CD4-positive, CD25-positive, alpha-beta regulatory T cell (primary cell): Measurements from ENCODE around the gene FERMT1. TPM values are rescaled to one million over a fixed set of nuclear protein-coding genes. Genes with fewer than 3 reads are reported as not detected.
"Not testable (repeated sequence)": the region's sequence is repeated elsewhere in the genome, so short reads cannot be mapped to it uniquely, and the experiment has no call there.

Experiments used
- ATAC-seq, 2 donors: fragments of 150-1000 bp; cut with Tn5 transposase; one replicate each; pipeline ENCODE4 v1.10.0; 2021; ENCODE audit warnings: low read depth in 2 of 2, moderate number of reproducible peaks in 2 of 2, moderate library complexity in 1 of 2
- DNase-seq, 3 donors: peaks; one replicate each; pipeline versions ENCODE4 v3.0.0 to v3.0.0-alpha.2; 2012 to 2022; ENCODE audit warnings: mixed read lengths in 1 of 3
- H3K27ac ChIP-seq: one replicate; pipeline ENCODE4 v1.7.0; 2013; ENCODE audit warnings: mild to moderate bottlenecking, low read length; ENCODE audit not compliant: insufficient read depth, poor library complexity, severe bottlenecking
- H3K27me3 ChIP-seq: one replicate; pipeline ENCODE4 v1.7.0; 2013; ENCODE audit warnings: low read length; ENCODE audit not compliant: control insufficient read depth, insufficient read depth
- H3K36me3 ChIP-seq: one replicate; pipeline ENCODE4 v1.7.0; 2013; ENCODE audit warnings: mild to moderate bottlenecking, low read length, moderate library complexity; ENCODE audit not compliant: control insufficient read depth, insufficient read depth
- H3K4me1 ChIP-seq: 2 replicates; pipeline ENCODE4 v1.7.0; 2013; ENCODE audit warnings: mild to moderate bottlenecking, low read length; ENCODE audit not compliant: insufficient read depth, control insufficient read depth, poor library complexity, severe bottlenecking
- H3K4me3 ChIP-seq: one replicate; pipeline ENCODE4 v1.7.0; 2013; ENCODE audit warnings: low read depth, mild to moderate bottlenecking, low read length, moderate library complexity
- H3K9me3 ChIP-seq, 2 experiments: 1 replicate in 1 of 2; 2 replicates in 1 of 2; pipeline ENCODE4 v1.7.0; 2013; ENCODE audit warnings: low read length in 2 of 2, mild to moderate bottlenecking in 1 of 2, moderate library complexity in 1 of 2; ENCODE audit not compliant: control insufficient read depth in 2 of 2
- H3K27ac Mint-ChIP-seq, 3 donors: one replicate each; pipeline ENCODE4 v1.8.0; 2020 to 2022; ENCODE audit warnings: mild to moderate bottlenecking in 3 of 3, mixed read lengths in 3 of 3, moderate library complexity in 2 of 3
- H3K27me3 Mint-ChIP-seq: one replicate; pipeline ENCODE4 v1.8.0; 2022; ENCODE audit warnings: mild to moderate bottlenecking, mixed read lengths
- H3K36me3 Mint-ChIP-seq: one replicate; pipeline ENCODE4 v1.8.0; 2020; ENCODE audit warnings: mixed read lengths
- H3K4me1 Mint-ChIP-seq, 4 donors: one replicate each; pipeline ENCODE4 v1.8.0; 2020 to 2022; ENCODE audit warnings: mixed read lengths in 4 of 4, mild to moderate bottlenecking in 1 of 4
- H3K4me3 Mint-ChIP-seq, 4 donors: one replicate each; pipeline ENCODE4 v1.8.0; 2020 to 2022; ENCODE audit warnings: mild to moderate bottlenecking in 4 of 4, mixed read lengths in 4 of 4, moderate library complexity in 3 of 4
- H3K9me3 Mint-ChIP-seq, 7 donors: one replicate each; pipeline ENCODE4 v1.8.0; 2020 to 2022; ENCODE audit warnings: mixed read lengths in 7 of 7, mild to moderate bottlenecking in 3 of 7, moderate library complexity in 2 of 7
- polyA plus RNA-seq, 4 donors: library from polyadenylated mRNA; unstranded; fragments of 300-500 nt; fragmentation: Illumina TruSeq; gene quantifications; one replicate each; pipeline ENCODE4 v1.2.3, GENCODE V29; 2021
- total RNA-seq: library from RNA; stranded (reverse); gene quantifications from one replicate; pipeline ENCODE4 v1.2.3, GENCODE V29; 2022

The FERMT1 gene
- total and polyA plus RNA-seq, 5 donors from 2014 or later, result not detected

DNA sequence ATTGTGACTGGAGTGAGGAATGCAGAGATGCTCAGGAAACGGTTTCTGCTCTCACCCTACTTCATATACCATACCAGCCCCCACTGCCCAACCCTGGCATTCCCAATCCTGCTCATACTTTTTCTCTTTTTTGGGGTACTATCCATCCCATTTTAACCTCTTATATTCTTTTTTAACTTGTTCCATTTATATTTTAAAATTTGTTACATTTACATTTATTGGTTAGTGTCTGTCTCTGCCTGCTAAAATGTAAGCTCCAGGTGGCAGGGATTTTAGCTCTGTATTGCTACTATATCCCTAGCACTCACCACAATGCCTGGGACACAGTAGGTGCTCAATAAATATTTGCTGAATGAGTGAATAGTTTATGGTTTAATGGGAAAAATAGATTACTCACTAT lies 8.1 kb downstream of the FERMT1 start:
- Histone ChIP-seq H3K27me3 (no peaks in the 10 kb centered on the region), H3K4me3 (no peak overlapping the region), H3K36me3 (no peaks in the 10 kb centered on the region), H3K9me3 (peaks cover 5% of the 10 kb centered on the region in 2 experiments), H3K27ac (no peak overlapping the region), H3K4me1 (no peaks in the 10 kb centered on the region)
- H3K27ac Mint-ChIP-seq, result no peak overlapping the region
- no peak for ATAC-seq
- DNase-seq, result no peak
- H3K27me3 Mint-ChIP-seq, result peaks cover 17% of the 10 kb centered on the region
- H3K4me3 Mint-ChIP-seq, result no peak overlapping the region
- peaks cover 0 to 18% (median 1%) of the 10 kb centered on the region in 7 donors for H3K9me3 Mint-ChIP-seq
- no peaks in the 10 kb centered on the region for H3K4me1 Mint-ChIP-seq
- no peaks in the 10 kb centered on the region for H3K36me3 Mint-ChIP-seq

DNA sequence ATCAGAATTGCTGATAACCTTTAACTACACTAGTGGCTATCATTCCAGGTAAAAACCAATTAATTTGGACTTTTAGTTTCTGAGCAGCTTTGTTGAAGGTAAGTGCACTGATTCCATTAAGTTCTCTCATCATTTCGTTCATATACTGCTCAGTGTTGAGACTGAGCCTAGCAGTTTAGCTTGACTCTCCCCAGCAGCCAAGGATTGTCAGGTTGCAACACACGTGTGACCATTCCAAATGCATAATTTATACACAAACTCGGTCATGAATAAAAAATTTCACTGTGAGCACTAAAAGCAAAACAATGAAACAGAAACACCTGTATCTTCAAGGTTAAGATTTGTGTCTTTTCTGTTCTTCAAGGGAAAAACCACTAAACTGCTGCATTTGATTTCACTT lies 8.9 kb downstream of the FERMT1 start:
- Histone ChIP-seq H3K4me3 (no peak overlapping the region), H3K4me1 (no peaks in the 10 kb centered on the region), H3K27me3 (no peaks in the 10 kb centered on the region), H3K36me3 (no peaks in the 10 kb centered on the region), H3K9me3 (peaks cover 5% of the 10 kb centered on the region in 2 experiments), H3K27ac (no peak overlapping the region)
- H3K27me3 Mint-ChIP-seq, result peaks cover 17% of the 10 kb centered on the region
- no peak overlapping the region for H3K27ac Mint-ChIP-seq
- peaks cover 0 to 18% (median 2%) of the 10 kb centered on the region in 7 donors for H3K9me3 Mint-ChIP-seq
- DNase-seq, result no peak
- no peaks in the 10 kb centered on the region for H3K4me1 Mint-ChIP-seq
- no peak overlapping the region for H3K4me3 Mint-ChIP-seq
- H3K36me3 Mint-ChIP-seq, result no peaks in the 10 kb centered on the region
- ATAC-seq, result no peak

GRCh38 chr20:6112965-6113364 lies 9.9 kb downstream of the FERMT1 start:
- H3K4me1 ChIP-seq, H3K4me3 ChIP-seq, H3K4me1 Mint-ChIP-seq, H3K36me3 ChIP-seq, H3K9me3 ChIP-seq, ATAC-seq, H3K36me3 Mint-ChIP-seq, H3K27me3 ChIP-seq, DNase-seq, H3K27ac ChIP-seq, H3K4me3 Mint-ChIP-seq, H3K27ac Mint-ChIP-seq, H3K27me3 Mint-ChIP-seq: not testable (repeated sequence)
- peaks cover 0 to 18% (median 4%) of the 10 kb centered on the region in 7 donors for H3K9me3 Mint-ChIP-seq

DNA sequence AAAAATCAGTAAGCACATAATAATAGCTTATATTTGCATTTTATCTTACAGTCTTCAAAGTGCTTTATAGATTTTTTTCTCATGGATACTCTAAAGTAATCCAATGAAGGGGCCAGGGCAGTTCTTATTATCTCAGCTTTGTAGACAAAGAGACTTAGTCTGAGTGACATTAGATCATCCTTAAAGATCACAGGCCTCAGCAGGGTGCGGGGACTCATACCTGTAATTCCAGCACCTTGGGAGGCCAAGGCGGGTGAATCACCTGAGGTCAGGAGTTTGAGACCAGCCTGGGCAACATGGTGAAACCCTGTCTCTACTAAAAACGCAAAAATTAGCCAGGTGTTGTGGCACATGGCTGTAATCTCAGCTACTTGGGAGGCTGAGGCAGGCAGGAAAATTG lies 14.5 kb downstream of the FERMT1 start:
- ATAC-seq (no peak), DNase-seq (no peak)
- H3K36me3 Mint-ChIP-seq, result no peaks in the 10 kb centered on the region
- no peak overlapping the region for H3K4me3 Mint-ChIP-seq
- no peaks in the 10 kb centered on the region for H3K36me3 ChIP-seq
- H3K4me1 Mint-ChIP-seq, result no peaks in the 10 kb centered on the region
- no peaks in the 10 kb centered on the region for H3K4me1 ChIP-seq
- peaks cover 2 to 3% of the 10 kb centered on the region in 2 experiments for H3K9me3 ChIP-seq
- no peak overlapping the region for H3K27ac Mint-ChIP-seq
- no peaks in the 10 kb centered on the region for H3K27me3 ChIP-seq
- no peak overlapping the region for H3K4me3 ChIP-seq
- peaks cover 0 to 6% (median 4%) of the 10 kb centered on the region in 7 donors for H3K9me3 Mint-ChIP-seq
- no peak overlapping the region for H3K27ac ChIP-seq
- peaks cover 2% of the 10 kb centered on the region for H3K27me3 Mint-ChIP-seq

GRCh38 chr20:6104493-6105188 lies 18.2 kb downstream of the FERMT1 start:
- Mint-ChIP-seq H3K36me3 (no peaks in the 10 kb centered on the region), H3K9me3 (peaks cover 0 to 5% (median 0%) of the 10 kb centered on the region in 7 donors), H3K27me3 (peaks cover 11% of the 10 kb centered on the region), H3K4me1 (no peaks in the 10 kb centered on the region), H3K4me3 (no peak overlapping the region), H3K27ac (no peak overlapping the region)
- Histone ChIP-seq H3K9me3 (no peaks in the 10 kb centered on the region), H3K27ac (no peak overlapping the region), H3K36me3 (no peaks in the 10 kb centered on the region), H3K4me3 (no peak overlapping the region), H3K4me1 (no peaks in the 10 kb centered on the region), H3K27me3 (peaks cover 1% of the 10 kb centered on the region)
- no peak for ATAC-seq
- DNase-seq, result no peak

- no peak for ATAC-seq
Measured at GRCh38 chr20:6103301-6103700, 19.5 kb downstream of the FERMT1 start.

DNA sequence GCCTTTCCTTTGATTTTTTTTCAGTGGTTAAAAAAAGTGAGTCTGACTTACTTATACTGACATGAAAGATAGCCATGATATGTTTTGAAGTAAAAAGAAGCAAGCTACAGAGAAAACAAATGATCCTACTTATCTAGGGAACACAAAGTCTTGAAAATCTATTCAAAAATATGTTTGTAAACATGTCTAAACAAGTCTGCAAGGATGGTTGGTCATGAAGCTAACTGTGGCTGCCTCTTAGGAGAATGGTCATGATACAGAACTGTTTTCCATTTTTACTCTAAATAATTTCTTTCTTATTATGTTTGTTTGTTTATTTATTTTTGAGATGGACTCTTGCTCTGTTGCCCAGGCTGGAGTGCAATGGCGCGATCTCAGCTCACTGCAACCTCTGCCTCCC lies 21.5 kb downstream of the FERMT1 start:
- no peaks in the 10 kb centered on the region for H3K36me3 Mint-ChIP-seq

More at GRCh38 chr20:6103301-6103700, 19.5 kb downstream of the FERMT1 start:
- Mint-ChIP-seq H3K9me3 (peaks cover 0 to 2% (median 0%) of the 10 kb centered on the region in 7 donors), H3K4me3 (no peak overlapping the region), H3K36me3 (no peaks in the 10 kb centered on the region), H3K4me1 (no peaks in the 10 kb centered on the region), H3K27ac (no peak overlapping the region), H3K27me3 (peaks cover 11% of the 10 kb centered on the region)
- no peaks in the 10 kb centered on the region for H3K4me1 ChIP-seq
- no peak overlapping the region for H3K27ac ChIP-seq
- H3K9me3 ChIP-seq, result no peaks in the 10 kb centered on the region
- no peak for DNase-seq
- H3K4me3 ChIP-seq, result no peak overlapping the region
- no peaks in the 10 kb centered on the region for H3K36me3 ChIP-seq
- H3K27me3 ChIP-seq, result peaks cover 5% of the 10 kb centered on the region

DNA sequence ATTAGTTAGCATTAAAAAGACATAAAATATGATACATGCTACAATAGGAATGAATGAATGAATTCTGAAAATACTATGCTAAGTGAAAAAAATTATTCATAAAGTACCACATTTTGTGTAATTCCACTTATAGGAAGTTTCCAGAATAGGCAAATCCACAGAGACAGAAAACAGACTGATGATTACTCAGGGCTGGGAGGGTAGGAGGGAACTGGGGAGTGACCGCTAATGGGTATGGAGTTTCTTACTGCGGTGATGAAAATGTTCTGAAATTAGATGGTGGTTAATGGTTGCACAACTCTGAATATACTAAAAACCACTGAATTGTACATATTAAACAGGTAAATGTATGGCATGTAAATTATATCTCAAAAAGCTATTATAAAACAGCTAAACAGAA lies 22.6 kb downstream of the FERMT1 start:
- ATAC-seq (no peak), DNase-seq (no peak)
- peaks cover 0 to 2% (median 0%) of the 10 kb centered on the region in 7 donors for H3K9me3 Mint-ChIP-seq
- H3K4me3 Mint-ChIP-seq, result no peak overlapping the region
- peaks cover 5% of the 10 kb centered on the region for H3K27me3 ChIP-seq
- no peak overlapping the region for H3K27ac Mint-ChIP-seq
- no peaks in the 10 kb centered on the region for H3K4me1 Mint-ChIP-seq
- H3K27me3 Mint-ChIP-seq, result peaks cover 15% of the 10 kb centered on the region
- H3K4me3 ChIP-seq, result no peak overlapping the region
- no peaks in the 10 kb centered on the region for H3K4me1 ChIP-seq
- H3K36me3 Mint-ChIP-seq, result no peaks in the 10 kb centered on the region
- no peaks in the 10 kb centered on the region for H3K36me3 ChIP-seq
- H3K27ac ChIP-seq, result no peak overlapping the region
- H3K9me3 ChIP-seq, result no peaks in the 10 kb centered on the region

More for the DNA sequence above, 21.5 kb downstream of the FERMT1 start:
- Mint-ChIP-seq H3K27me3 (peaks cover 11% of the 10 kb centered on the region), H3K9me3 (peaks cover 0 to 2% (median 0%) of the 10 kb centered on the region in 7 donors), H3K4me3 (no peak overlapping the region), H3K4me1 (no peaks in the 10 kb centered on the region), H3K27ac (no peak overlapping the region)
- H3K4me1 ChIP-seq, result no peaks in the 10 kb centered on the region
- no peaks in the 10 kb centered on the region for H3K9me3 ChIP-seq
- H3K36me3 ChIP-seq, result no peaks in the 10 kb centered on the region
- no peak overlapping the region for H3K27ac ChIP-seq
- no peak for DNase-seq
- no peak for ATAC-seq
- peaks cover 5% of the 10 kb centered on the region for H3K27me3 ChIP-seq
- no peak overlapping the region for H3K4me3 ChIP-seq
